Naive thymus-derived CD8-positive, alpha-beta T cell (primary cell): ENCODE results near the gene CCSER1. TPM values are rescaled to one million over a fixed set of nuclear protein-coding genes. Genes with fewer than 3 reads are reported as not detected.
"Not testable (repeated sequence)": the region's sequence is repeated elsewhere in the genome, so short reads cannot be mapped to it uniquely, and the experiment has no call there.

Experiments used
- ATAC-seq, 2 donors: fragments of 150-1000 bp; cut with Tn5 transposase in 1 of 2; sonication (Bioruptor Pico), chemical (Tn5 transposase) in 1 of 2; 1 replicate in 1 of 2; 2 replicates in 1 of 2; pipeline ENCODE4 v1.10.0; 2021; ENCODE audit warnings: mild to moderate bottlenecking in 2 of 2, moderate library complexity in 2 of 2
- POLR2A ChIA-PET: fragments of 350-600 bp; sonication (Branson Sonifier 250); formaldehyde crosslinking; loops from one replicate; lab custom pipeline; 2021; ENCODE audit warnings: antibody characterized with exemption; lab: Charles Lee
- DNase-seq, 10 donors: peaks; one replicate each; pipeline versions ENCODE4 v3.0.0 to v3.0.0-alpha.2; 2020 to 2022
- H3K27ac Mint-ChIP-seq, 10 donors: one replicate each; pipeline ENCODE4 v1.8.0; 2020 to 2022; ENCODE audit warnings: mild to moderate bottlenecking in 10 of 10, mixed read lengths in 10 of 10, moderate library complexity in 4 of 10, inconsistent platforms in 1 of 10
- H3K27me3 Mint-ChIP-seq, 5 donors: one replicate each; pipeline ENCODE4 v1.8.0; 2021 to 2022; ENCODE audit warnings: mixed read lengths in 5 of 5
- H3K36me3 Mint-ChIP-seq, 3 donors: one replicate each; pipeline ENCODE4 v1.8.0; 2020 to 2022; ENCODE audit warnings: mixed read lengths in 3 of 3, mild to moderate bottlenecking in 2 of 3, inconsistent platforms in 1 of 3
- H3K4me1 Mint-ChIP-seq, 4 donors: one replicate each; pipeline ENCODE4 v1.8.0; 2021 to 2022; ENCODE audit warnings: mixed read lengths in 4 of 4
- H3K4me3 Mint-ChIP-seq, 10 donors: one replicate each; pipeline ENCODE4 v1.8.0; 2020 to 2022; ENCODE audit warnings: mild to moderate bottlenecking in 10 of 10, mixed read lengths in 10 of 10, moderate library complexity in 6 of 10, inconsistent platforms in 1 of 10
- H3K9me3 Mint-ChIP-seq, 9 donors: one replicate each; pipeline ENCODE4 v1.8.0; 2020 to 2022; ENCODE audit warnings: mixed read lengths in 9 of 9, mild to moderate bottlenecking in 3 of 9, inconsistent platforms in 1 of 9, moderate library complexity in 1 of 9
- polyA plus RNA-seq, 3 donors: library from polyadenylated mRNA; unstranded; fragments of 300-500 nt; fragmentation: Illumina TruSeq; gene quantifications; one replicate each; pipeline ENCODE4 v1.2.3, GENCODE V29; 2021
- total RNA-seq, 8 experiments: library from RNA in 2 of 8; stranded (reverse) in 2 of 8; gene quantifications; one replicate each; pipeline ENCODE4 v1.2.3 and lab custom pipeline; 2021 to 2026

The CCSER1 gene
- total and polyA plus RNA-seq, 5 experiments from 2014 or later: 0.19 to 0.47 TPM; not detected in 3

- DNase-seq: no peak
- Mint-ChIP-seq H3K4me3 (no peak overlapping the region), H3K9me3 (peaks cover 0 to 11% (median 0%) of the 10 kb centered on the region in 9 donors), H3K27ac (no peak overlapping the region), H3K27me3 (no peaks in the 10 kb centered on the region), H3K4me1 (no peaks in the 10 kb centered on the region), H3K36me3 (no peaks in the 10 kb centered on the region)
- POLR2A ChIA-PET: no interaction called here
- ATAC-seq: no peak
Observed at GRCh38 chr4:91127831-91128230, 1000.6 kb downstream of the CCSER1 start.

DNA sequence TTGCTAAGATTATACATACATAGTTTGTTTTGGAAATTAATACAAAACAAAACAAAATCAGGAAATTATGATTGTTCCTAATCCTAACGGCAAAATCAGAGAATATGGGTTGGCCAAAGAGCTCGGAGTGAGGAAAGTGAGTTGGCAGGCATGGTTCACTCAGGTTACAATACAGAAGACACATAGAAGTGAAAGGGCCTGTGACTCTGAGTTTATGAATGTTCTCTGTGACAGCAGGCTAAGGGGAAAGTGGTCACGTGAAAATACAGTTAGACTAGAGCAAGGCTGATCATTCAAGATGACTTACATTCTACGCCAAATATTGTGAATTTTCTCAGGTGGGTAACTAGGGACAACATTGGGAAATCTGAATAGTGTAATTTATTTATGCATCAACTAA lies 1001.3 kb downstream of the CCSER1 start:
- Mint-ChIP-seq H3K4me3 (no peak overlapping the region), H3K27ac (no peak overlapping the region), H3K27me3 (no peaks in the 10 kb centered on the region), H3K4me1 (no peaks in the 10 kb centered on the region), H3K9me3 (peaks cover 0 to 15% (median 5%) of the 10 kb centered on the region in 9 donors), H3K36me3 (no peaks in the 10 kb centered on the region)
- no peak for DNase-seq
- POLR2A ChIA-PET: no interaction called here
- no peak for ATAC-seq

DNA sequence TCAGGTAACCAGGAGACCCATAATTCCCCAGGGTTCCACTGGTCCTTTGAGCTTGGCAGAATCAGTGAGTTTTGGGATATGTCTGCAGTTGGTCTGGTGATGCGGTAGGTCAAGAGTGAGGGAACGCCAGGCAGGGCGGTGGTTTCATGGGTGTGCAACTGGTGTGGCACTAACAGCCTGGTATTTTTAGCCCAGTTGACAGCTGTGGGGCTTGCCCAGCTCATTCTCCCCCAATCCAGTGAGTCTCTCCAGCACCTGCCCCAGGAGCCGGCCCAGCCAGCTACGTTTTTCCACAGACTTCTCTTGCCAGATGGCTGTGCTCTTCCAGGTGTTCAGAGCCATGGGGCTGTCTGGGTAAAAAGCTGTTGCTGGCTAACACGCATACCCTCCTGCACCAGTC lies 1019.9 kb downstream of the CCSER1 start:
- no peaks in the 10 kb centered on the region for H3K36me3 Mint-ChIP-seq
- H3K9me3 Mint-ChIP-seq: peaks cover 7 to 61% (median 30%) of the 10 kb centered on the region in 9 donors
- DNase-seq (no peak), ATAC-seq (no peak)
- no peak overlapping the region for H3K27ac Mint-ChIP-seq
- no peak overlapping the region for H3K4me3 Mint-ChIP-seq
- H3K27me3 Mint-ChIP-seq: no peaks in the 10 kb centered on the region
- no peaks in the 10 kb centered on the region for H3K4me1 Mint-ChIP-seq
- POLR2A ChIA-PET: no interaction called here

GRCh38 chr4:91154041-91154440 lies 1026.8 kb downstream of the CCSER1 start:
- H3K27ac Mint-ChIP-seq, ATAC-seq, H3K27me3 Mint-ChIP-seq, POLR2A ChIA-PET, DNase-seq, H3K36me3 Mint-ChIP-seq, H3K4me3 Mint-ChIP-seq, H3K4me1 Mint-ChIP-seq: not testable (repeated sequence)
- H3K9me3 Mint-ChIP-seq: peaks cover 4 to 47% (median 20%) of the 10 kb centered on the region in 9 donors

DNA sequence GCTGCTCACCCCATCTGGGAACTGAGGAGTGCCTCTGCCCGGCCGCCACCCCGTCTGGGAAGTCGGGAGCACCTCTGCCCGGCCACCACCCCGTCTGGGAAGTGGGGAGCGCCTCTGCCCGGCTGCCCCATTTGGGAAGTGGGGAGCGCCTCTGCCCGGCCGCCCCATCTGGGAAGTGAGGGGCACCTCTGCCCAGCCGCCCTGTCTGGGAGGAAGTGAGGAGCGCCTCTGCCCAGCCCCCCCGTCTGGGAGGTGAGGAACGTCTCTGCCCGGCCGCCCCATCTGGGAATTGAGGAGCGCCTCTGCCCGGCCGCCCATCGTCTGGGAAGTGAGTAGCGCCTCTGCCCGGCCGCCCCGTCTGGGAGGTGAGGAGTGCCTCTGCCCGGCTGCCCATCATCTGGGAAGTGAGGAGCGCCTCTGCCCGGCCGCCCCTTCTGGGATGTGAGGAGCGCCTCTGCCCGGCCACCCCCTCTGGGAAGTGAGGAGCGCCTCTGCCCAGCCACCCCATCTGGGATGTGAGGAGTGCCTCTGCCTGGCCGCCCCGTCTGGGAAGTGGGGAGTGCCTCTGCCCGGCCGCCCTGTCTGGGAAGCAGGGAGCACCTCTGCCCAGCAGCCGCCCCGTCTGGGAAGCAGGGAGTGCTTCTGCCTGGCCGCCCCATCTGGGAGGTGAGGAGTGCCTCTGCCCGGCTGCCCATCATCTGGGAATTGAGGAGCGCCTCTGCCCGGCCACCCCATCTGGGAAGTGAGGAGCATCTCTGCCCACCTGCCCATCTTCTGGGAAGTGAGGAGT lies 1040.9 kb downstream of the CCSER1 start:
- H3K27me3 Mint-ChIP-seq, H3K4me3 Mint-ChIP-seq, H3K36me3 Mint-ChIP-seq, POLR2A ChIA-PET, ATAC-seq, DNase-seq, H3K4me1 Mint-ChIP-seq, H3K27ac Mint-ChIP-seq: not testable (repeated sequence)
- peaks cover under 1 to 32% (median 10%) of the 10 kb centered on the region in 9 donors for H3K9me3 Mint-ChIP-seq

- ATAC-seq (no peak), DNase-seq (no peak)
- Mint-ChIP-seq H3K36me3 (peaks cover 0 to 5% (median 0%) of the 10 kb centered on the region in 3 donors), H3K27me3 (no peaks in the 10 kb centered on the region), H3K9me3 (peaks cover 0 to 18% (median 8%) of the 10 kb centered on the region in 9 donors), H3K4me3 (no peak overlapping the region), H3K27ac (no peak overlapping the region), H3K4me1 (no peaks in the 10 kb centered on the region)
- POLR2A ChIA-PET: no interaction called here
Observed at GRCh38 chr4:91170768-91171167, 1043.6 kb downstream of the CCSER1 start.

DNA sequence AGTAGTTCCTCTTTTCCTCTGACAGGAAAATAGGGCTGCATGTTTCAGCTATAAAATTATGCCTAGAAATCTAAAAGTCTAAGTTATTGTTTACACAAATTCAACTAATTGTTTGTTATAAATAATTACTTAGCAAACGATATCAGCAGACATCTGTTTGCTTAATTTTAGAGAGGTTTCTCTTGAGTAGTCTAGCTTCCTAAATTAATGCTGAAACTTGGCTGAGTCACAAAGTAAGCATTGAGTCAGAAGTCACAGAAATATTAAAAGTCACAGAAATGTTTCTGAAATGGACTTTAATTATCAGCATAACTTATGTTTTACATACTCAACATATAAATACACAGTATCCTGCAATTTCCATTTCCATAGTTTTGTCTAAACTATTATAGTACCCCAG lies 1044.0 kb downstream of the CCSER1 start:
- POLR2A ChIA-PET: no interaction called here
- no peak overlapping the region for H3K4me3 Mint-ChIP-seq
- H3K27me3 Mint-ChIP-seq: no peaks in the 10 kb centered on the region
- H3K9me3 Mint-ChIP-seq: peaks cover 0 to 18% (median 8%) of the 10 kb centered on the region in 9 donors
- peaks cover 0 to 5% (median 0%) of the 10 kb centered on the region in 3 donors for H3K36me3 Mint-ChIP-seq
- ATAC-seq (no peak), DNase-seq (no peak)
- no peaks in the 10 kb centered on the region for H3K4me1 Mint-ChIP-seq
- H3K27ac Mint-ChIP-seq: no peak overlapping the region

DNA sequence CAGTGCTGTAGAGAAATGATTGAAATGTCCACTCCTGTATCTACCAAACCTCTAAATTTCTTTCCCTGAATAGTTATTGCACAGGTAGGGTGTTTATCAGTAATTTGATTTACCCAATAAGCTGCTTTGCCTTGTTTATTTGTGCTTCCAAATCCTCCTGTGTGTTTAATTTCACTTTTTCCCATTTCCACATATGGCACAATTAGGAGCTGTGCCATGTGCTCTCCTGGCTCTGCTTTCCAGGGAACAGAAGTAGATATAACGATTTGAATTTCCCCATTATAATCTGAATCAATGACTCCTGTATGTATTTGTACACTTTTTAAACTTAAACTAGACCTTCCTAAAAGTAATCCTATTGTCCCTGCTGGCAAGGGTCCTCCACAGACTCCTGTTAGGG lies 1057.9 kb downstream of the CCSER1 start:
- H3K27me3 Mint-ChIP-seq, ATAC-seq, H3K4me3 Mint-ChIP-seq, POLR2A ChIA-PET, H3K4me1 Mint-ChIP-seq, H3K27ac Mint-ChIP-seq, DNase-seq, H3K36me3 Mint-ChIP-seq: not testable (repeated sequence)
- peaks cover 2 to 37% (median 8%) of the 10 kb centered on the region in 9 donors for H3K9me3 Mint-ChIP-seq

- ATAC-seq: no peak
- POLR2A ChIA-PET: no interaction called here
- H3K9me3 Mint-ChIP-seq: peaks cover 0 to 8% (median 2%) of the 10 kb centered on the region in 9 donors
- H3K4me1 Mint-ChIP-seq: no peaks in the 10 kb centered on the region
- no peak for DNase-seq
- no peak overlapping the region for H3K27ac Mint-ChIP-seq
- H3K36me3 Mint-ChIP-seq: no peaks in the 10 kb centered on the region
- H3K4me3 Mint-ChIP-seq: no peak overlapping the region
- no peaks in the 10 kb centered on the region for H3K27me3 Mint-ChIP-seq
Observed at GRCh38 chr4:91198951-91199350, 1071.8 kb downstream of the CCSER1 start.

- no peaks in the 10 kb centered on the region for H3K36me3 Mint-ChIP-seq
- ATAC-seq (no peak), DNase-seq (no peak)
- POLR2A ChIA-PET: no interaction called here
- no peaks in the 10 kb centered on the region for H3K27me3 Mint-ChIP-seq
- H3K27ac Mint-ChIP-seq: no peak overlapping the region
- H3K4me3 Mint-ChIP-seq: no peak overlapping the region
- peaks cover 0 to 17% (median 6%) of the 10 kb centered on the region in 9 donors for H3K9me3 Mint-ChIP-seq
- H3K4me1 Mint-ChIP-seq: no peaks in the 10 kb centered on the region
Observed at GRCh38 chr4:91207535-91207934, 1080.3 kb downstream of the CCSER1 start.

DNA sequence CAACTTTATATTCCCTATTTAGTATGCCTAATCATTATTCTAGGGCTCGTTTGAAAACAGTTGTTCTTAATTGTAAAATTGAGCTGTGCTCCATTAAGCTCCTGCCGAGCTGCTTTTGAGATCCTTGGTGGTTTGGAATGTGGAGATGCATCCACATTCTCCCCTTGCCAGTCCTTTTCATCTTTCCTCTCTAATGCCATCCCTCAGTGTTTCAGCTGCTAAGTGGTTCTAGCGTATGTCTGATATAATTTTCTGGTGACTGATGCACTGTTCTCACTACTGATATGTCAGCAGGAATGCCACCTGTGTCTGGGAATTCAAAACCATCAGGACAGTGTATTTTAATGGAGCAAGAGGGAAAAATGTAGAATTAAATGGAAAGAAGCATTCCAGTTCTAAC lies 1085.0 kb downstream of the CCSER1 start:
- H3K4me3 Mint-ChIP-seq: no peak overlapping the region
- H3K27me3 Mint-ChIP-seq: no peaks in the 10 kb centered on the region
- ATAC-seq (no peak), DNase-seq (no peak)
- H3K9me3 Mint-ChIP-seq: peaks cover 0 to 19% (median 6%) of the 10 kb centered on the region in 9 donors
- no peaks in the 10 kb centered on the region for H3K4me1 Mint-ChIP-seq
- H3K27ac Mint-ChIP-seq: no peak overlapping the region
- H3K36me3 Mint-ChIP-seq: no peaks in the 10 kb centered on the region
- POLR2A ChIA-PET: no interaction called here

- DNase-seq: peak in 1 of 10 donors; percentile 54
- H3K27ac Mint-ChIP-seq, POLR2A ChIA-PET, H3K4me3 Mint-ChIP-seq, ATAC-seq, H3K27me3 Mint-ChIP-seq, H3K4me1 Mint-ChIP-seq, H3K36me3 Mint-ChIP-seq: not testable (repeated sequence)
- peaks cover 0 to 13% (median 4%) of the 10 kb centered on the region in 9 donors for H3K9me3 Mint-ChIP-seq
Observed at GRCh38 chr4:91217831-91218403, 1090.7 kb downstream of the CCSER1 start.

DNA sequence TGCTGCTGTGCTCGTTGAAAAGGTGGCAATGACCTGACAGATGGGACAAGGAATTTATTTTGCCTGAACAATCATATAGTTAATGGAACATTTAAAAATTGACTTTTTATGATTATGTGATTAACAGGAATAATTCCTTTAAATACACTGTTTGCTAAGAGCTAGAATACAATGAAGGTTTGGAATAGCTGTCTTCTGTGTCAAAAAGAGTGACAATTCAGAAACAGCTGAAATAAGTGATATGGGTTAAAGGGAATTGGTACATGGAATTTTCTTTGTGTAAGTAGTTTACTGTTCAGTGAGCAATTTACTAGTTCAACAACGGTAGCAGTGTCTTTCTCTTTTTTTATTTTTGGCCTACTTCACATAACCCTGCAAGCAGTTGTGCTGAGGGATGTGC lies 1093.1 kb downstream of the CCSER1 start:
- H3K4me1 Mint-ChIP-seq: no peaks in the 10 kb centered on the region
- H3K4me3 Mint-ChIP-seq: no peak overlapping the region

More for the DNA sequence above, 1093.1 kb downstream of the CCSER1 start:
- H3K27me3 Mint-ChIP-seq: no peaks in the 10 kb centered on the region
- no peak for ATAC-seq
- no peak for DNase-seq
- POLR2A ChIA-PET: no interaction called here
- H3K27ac Mint-ChIP-seq: no peak overlapping the region
- H3K9me3 Mint-ChIP-seq: peaks cover 0 to 13% (median 4%) of the 10 kb centered on the region in 9 donors
- H3K36me3 Mint-ChIP-seq: no peaks in the 10 kb centered on the region
